ENCODE results near the gene ADAM10.
A peak's percentile ranks its signal among the peaks of the same experiment; 100 is the strongest.

ADAM10 gene

GRCh38 chr15:58755350-58755749, 5.8 kb upstream of the ADAM10 start:
- no peak for DNase-seq (ENCODE audit: low spot score)

- no peak for DNase-seq (ENCODE audit: low spot score)
These were observed 3.2 kb upstream of the ADAM10 start for GRCh38 chr15:58752716-58753115.

GRCh38 chr15:58748852-58749531, 515 bp downstream of the ADAM10 start:
- DNase-seq (ENCODE audit: low spot score), result peak; percentile 81

GRCh38 chr15:58748040-58748851, 1.3 kb downstream of the ADAM10 start:
- DNase-seq (ENCODE audit: low spot score), result no peak

- no peak for DNase-seq (ENCODE audit: low spot score)
These were observed 3.3 kb downstream of the ADAM10 start for GRCh38 chr15:58746174-58746573.

- DNase-seq (ENCODE audit: low spot score), result no peak
These were observed 6.5 kb downstream of the ADAM10 start for GRCh38 chr15:58742819-58743502.

GRCh38 chr15:58742022-58742813, 7.3 kb downstream of the ADAM10 start:
- DNase-seq (ENCODE audit: low spot score), result no peak

GRCh38 chr15:58741032-58741431, 8.5 kb downstream of the ADAM10 start:
- DNase-seq (ENCODE audit: low spot score), result no peak

- no peak for DNase-seq (ENCODE audit: low spot score)
These were observed 9.1 kb downstream of the ADAM10 start for GRCh38 chr15:58740436-58740835.

GRCh38 chr15:58738046-58738707, 11.3 kb downstream of the ADAM10 start:
- no peak for DNase-seq (ENCODE audit: low spot score)

- DNase-seq (ENCODE audit: low spot score), result no peak
These were observed 12.2 kb downstream of the ADAM10 start for GRCh38 chr15:58737298-58737697.

- DNase-seq (ENCODE audit: low spot score), result no peak
These were observed 13.4 kb downstream of the ADAM10 start for GRCh38 chr15:58736018-58736643.

GRCh38 chr15:58734859-58735258, 14.6 kb downstream of the ADAM10 start:
- DNase-seq (ENCODE audit: low spot score), result no peak

GRCh38 chr15:58732625-58733363, 16.7 kb downstream of the ADAM10 start:
- no peak for DNase-seq (ENCODE audit: low spot score)

GRCh38 chr15:58731756-58732535, 17.6 kb downstream of the ADAM10 start:
- DNase-seq (ENCODE audit: low spot score), result no peak

GRCh38 chr15:58726867-58727266, 22.6 kb downstream of the ADAM10 start:
- DNase-seq (ENCODE audit: low spot score), result no peak

- DNase-seq (ENCODE audit: low spot score), result no peak
These were observed 25.0 kb downstream of the ADAM10 start for GRCh38 chr15:58724466-58724865.

- no peak for DNase-seq (ENCODE audit: low spot score)
These were observed 32.1 kb downstream of the ADAM10 start for GRCh38 chr15:58717357-58717756.

GRCh38 chr15:58716027-58716426, 33.5 kb downstream of the ADAM10 start:
- no peak for DNase-seq (ENCODE audit: low spot score)

Data from left forelimb (tissue), 1 donor.